VCaP (cell line): Measurements from ENCODE around the gene TEKT3.

Experiments used
- H3K27ac ChIP-seq: fragments of 450-650 bp; 2 replicates; pipeline ENCODE4 v1.5.1; 2017
- CTCF ChIP-seq: fragments of 450-650 bp; conservative IDR thresholded peaks from 2 replicates; pipeline ENCODE4 v1.5.1; 2017; ENCODE audit warnings: mild to moderate bottlenecking, moderate library complexity

The TEKT3 gene

DNA sequence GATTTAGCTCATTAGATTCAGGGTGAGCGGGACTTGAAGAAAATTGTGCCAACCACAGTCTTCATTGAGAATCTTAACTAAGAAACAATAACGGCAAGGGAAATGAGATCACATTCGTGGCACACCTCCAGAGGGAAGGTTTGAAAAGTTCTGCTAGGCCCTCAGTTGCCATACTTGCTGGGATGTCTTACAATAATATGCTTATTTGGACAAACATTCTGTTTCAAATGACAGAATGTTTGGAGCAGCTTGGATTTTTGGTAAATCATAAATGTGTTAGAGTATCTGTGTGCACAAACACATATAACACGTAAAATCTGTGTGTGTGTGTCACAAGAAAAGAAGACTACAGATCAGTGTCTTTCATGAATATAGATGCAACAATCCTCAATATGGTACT, 24.6 kb upstream of the TEKT3 start:
- no peak for TF ChIP-seq CTCF
- H3K27ac ChIP-seq = no peak overlapping the region

DNA sequence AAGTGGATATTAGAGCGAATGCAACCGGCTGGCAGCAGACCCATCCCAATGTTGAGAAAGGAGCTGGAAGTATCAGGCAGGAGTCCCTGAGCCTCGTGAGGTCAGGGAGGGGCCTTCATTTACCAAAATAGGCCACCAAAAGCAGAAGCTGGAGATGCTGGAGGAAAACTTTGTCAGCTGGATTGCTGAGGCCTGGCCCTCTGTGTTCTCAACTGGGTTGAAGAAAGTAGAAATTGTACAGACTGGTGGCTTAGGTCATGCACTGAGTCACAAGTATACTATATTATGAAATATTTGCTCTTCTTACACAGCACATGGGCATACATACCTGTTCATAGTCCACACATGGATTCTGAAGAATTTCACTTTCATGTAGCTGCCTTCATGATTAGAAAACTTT, 23.2 kb upstream of the TEKT3 start:
- no peak overlapping the region for H3K27ac ChIP-seq
- TF ChIP-seq CTCF = no peak

GRCh38 chr17:15363702-15364101, 22.3 kb upstream of the TEKT3 start:
- TF ChIP-seq CTCF = no peak
- no peak overlapping the region for H3K27ac ChIP-seq

- no peak for TF ChIP-seq CTCF
- no peak overlapping the region for H3K27ac ChIP-seq
Observed at GRCh38 chr17:15361592-15361991, 20.2 kb upstream of the TEKT3 start.

GRCh38 chr17:15361151-15361550, 19.8 kb upstream of the TEKT3 start:
- H3K27ac ChIP-seq = no peak overlapping the region
- no peak for TF ChIP-seq CTCF

- TF ChIP-seq CTCF = no peak
- no peak overlapping the region for H3K27ac ChIP-seq
Observed at GRCh38 chr17:15354256-15354655, 12.9 kb upstream of the TEKT3 start.

DNA sequence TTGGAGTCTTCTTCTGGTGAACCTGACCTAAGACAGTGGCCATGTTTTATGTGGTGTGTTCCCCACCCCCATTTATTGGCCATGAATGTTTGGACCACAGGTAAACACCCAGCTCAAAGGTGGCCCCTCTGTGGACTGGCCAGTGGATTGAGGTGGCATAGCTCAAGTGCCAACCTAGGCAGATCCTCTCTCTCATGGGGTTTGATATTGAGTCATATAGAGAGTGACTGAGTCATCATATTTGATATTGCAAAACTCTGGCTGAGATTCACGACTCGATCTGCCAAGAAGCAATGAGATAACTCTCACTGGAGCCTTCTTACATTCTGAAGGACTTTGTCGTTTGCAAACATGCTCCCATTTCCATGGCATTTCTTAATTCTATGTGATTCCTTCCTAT, 10.5 kb upstream of the TEKT3 start:
- no peak for TF ChIP-seq CTCF
- no peak overlapping the region for H3K27ac ChIP-seq

- H3K27ac ChIP-seq = no peak overlapping the region
- no peak for TF ChIP-seq CTCF
Observed at GRCh38 chr17:15351478-15351840, 10.1 kb upstream of the TEKT3 start.
